Liver (tissue), 3 donors: ENCODE data around the gene VDR.

Source experiments
- EGR1 ChIP-seq, 2 donors: IDR thresholded peaks; 2 replicates each; pipeline ENCODE4 v1.6.1; 2016 to 2018; ENCODE audit warnings: antibody characterized with exemption in 2 of 2, low read depth in 2 of 2
- FOXA1 ChIP-seq: IDR thresholded peaks from 2 replicates; pipeline ENCODE4 v1.6.1; 2016; ENCODE audit warnings: antibody characterized with exemption
- GABPA ChIP-seq, 2 donors: IDR thresholded peaks in 1 of 2; conservative IDR thresholded peaks in 1 of 2; 2 replicates each; pipeline ENCODE4 v1.6.1; 2016; ENCODE audit warnings: antibody characterized with exemption in 2 of 2, mild to moderate bottlenecking in 1 of 2, moderate library complexity in 1 of 2
- JUND ChIP-seq, 2 donors: IDR thresholded peaks; 2 replicates each; pipeline ENCODE4 v1.6.1; 2016; ENCODE audit warnings: antibody characterized with exemption in 2 of 2
- YY1 ChIP-seq: IDR thresholded peaks from 2 replicates; pipeline ENCODE4 v1.6.1; 2016; ENCODE audit warnings: antibody characterized with exemption, mild to moderate bottlenecking
- TF ChIP-seq, protein P1 (sequence below): fragments of 150-350 bp; IDR thresholded peaks from 2 replicates; pipeline ENCODE4 v1.5.1; 2017; ENCODE audit warnings: improper control_type of control experiment, low read depth, low read length; ENCODE audit not compliant: missing input control
- TF ChIP-seq, protein P2 (sequence below): IDR thresholded peaks from 2 replicates; pipeline ENCODE4 v1.6.1; 2016; ENCODE audit warnings: antibody characterized with exemption, mild to moderate bottlenecking
- TF ChIP-seq, protein P3 (sequence below): IDR thresholded peaks from 2 replicates; pipeline ENCODE4 v1.6.1; 2016; ENCODE audit warnings: antibody characterized with exemption
- donor health status: healthy.
- donor health status: healthy.

DNA sequence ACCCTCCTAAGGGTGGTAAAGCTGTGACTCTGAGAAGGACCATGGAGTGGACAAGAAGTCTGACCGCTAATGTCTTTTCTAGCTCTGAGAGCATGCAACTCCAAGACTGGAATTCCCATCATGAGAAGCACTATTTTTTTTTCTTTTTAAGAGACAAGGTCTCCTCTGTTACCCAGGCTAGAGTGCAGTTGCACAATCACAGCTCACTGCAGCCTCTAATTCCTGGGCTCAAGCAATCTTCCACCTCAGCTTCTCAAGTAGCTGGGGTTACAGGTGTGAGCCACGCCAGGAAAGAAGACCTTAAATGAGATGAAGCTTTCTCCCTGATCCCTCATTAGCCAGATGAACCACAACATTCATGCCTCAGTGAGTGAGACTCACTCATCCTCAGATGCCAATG lies 19.2 kb downstream of the VDR start:
- TF ChIP-seq, protein P1, sequence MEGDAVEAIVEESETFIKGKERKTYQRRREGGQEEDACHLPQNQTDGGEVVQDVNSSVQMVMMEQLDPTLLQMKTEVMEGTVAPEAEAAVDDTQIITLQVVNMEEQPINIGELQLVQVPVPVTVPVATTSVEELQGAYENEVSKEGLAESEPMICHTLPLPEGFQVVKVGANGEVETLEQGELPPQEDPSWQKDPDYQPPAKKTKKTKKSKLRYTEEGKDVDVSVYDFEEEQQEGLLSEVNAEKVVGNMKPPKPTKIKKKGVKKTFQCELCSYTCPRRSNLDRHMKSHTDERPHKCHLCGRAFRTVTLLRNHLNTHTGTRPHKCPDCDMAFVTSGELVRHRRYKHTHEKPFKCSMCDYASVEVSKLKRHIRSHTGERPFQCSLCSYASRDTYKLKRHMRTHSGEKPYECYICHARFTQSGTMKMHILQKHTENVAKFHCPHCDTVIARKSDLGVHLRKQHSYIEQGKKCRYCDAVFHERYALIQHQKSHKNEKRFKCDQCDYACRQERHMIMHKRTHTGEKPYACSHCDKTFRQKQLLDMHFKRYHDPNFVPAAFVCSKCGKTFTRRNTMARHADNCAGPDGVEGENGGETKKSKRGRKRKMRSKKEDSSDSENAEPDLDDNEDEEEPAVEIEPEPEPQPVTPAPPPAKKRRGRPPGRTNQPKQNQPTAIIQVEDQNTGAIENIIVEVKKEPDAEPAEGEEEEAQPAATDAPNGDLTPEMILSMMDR, result no peak
- TF ChIP-seq JUND (IDR thresholded peaks at IDR 0.05), result no peak
- TF ChIP-seq, protein P2, sequence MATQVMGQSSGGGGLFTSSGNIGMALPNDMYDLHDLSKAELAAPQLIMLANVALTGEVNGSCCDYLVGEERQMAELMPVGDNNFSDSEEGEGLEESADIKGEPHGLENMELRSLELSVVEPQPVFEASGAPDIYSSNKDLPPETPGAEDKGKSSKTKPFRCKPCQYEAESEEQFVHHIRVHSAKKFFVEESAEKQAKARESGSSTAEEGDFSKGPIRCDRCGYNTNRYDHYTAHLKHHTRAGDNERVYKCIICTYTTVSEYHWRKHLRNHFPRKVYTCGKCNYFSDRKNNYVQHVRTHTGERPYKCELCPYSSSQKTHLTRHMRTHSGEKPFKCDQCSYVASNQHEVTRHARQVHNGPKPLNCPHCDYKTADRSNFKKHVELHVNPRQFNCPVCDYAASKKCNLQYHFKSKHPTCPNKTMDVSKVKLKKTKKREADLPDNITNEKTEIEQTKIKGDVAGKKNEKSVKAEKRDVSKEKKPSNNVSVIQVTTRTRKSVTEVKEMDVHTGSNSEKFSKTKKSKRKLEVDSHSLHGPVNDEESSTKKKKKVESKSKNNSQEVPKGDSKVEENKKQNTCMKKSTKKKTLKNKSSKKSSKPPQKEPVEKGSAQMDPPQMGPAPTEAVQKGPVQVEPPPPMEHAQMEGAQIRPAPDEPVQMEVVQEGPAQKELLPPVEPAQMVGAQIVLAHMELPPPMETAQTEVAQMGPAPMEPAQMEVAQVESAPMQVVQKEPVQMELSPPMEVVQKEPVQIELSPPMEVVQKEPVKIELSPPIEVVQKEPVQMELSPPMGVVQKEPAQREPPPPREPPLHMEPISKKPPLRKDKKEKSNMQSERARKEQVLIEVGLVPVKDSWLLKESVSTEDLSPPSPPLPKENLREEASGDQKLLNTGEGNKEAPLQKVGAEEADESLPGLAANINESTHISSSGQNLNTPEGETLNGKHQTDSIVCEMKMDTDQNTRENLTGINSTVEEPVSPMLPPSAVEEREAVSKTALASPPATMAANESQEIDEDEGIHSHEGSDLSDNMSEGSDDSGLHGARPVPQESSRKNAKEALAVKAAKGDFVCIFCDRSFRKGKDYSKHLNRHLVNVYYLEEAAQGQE, result no peak
- TF ChIP-seq GABPA (IDR thresholded peaks at IDR 0.05 in 1 of 2, conservative IDR thresholded peaks at IDR 0.05 in 1 of 2), result no peak
- TF ChIP-seq FOXA1, result no peak
- TF ChIP-seq, protein P3, sequence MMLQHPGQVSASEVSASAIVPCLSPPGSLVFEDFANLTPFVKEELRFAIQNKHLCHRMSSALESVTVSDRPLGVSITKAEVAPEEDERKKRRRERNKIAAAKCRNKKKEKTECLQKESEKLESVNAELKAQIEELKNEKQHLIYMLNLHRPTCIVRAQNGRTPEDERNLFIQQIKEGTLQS, result no peak
- TF ChIP-seq YY1, result no peak
- TF ChIP-seq EGR1 (IDR thresholded peaks at IDR 0.05; ENCODE audit: low read depth in 2 of 2), result no peak
